Thyroid gland (tissue), 4 donors: Measurements from ENCODE around the gene PTPRN2. TPM values are rescaled to one million over a fixed set of nuclear protein-coding genes. Genes with fewer than 3 reads are reported as not detected.

Experiments
- DNase-seq, 2 donors: peaks; one replicate each; pipeline ENCODE4 v3.0.0-alpha.2; 2019
- H3K27ac ChIP-seq, 3 donors: fragments of 200-600 bp; sonication (generic); 1 replicate in 2 of 3; 2 replicates in 1 of 3; pipeline ENCODE4 v1.5.1; 2016 to 2019; ENCODE audit warnings: mild to moderate bottlenecking in 1 of 3, moderate library complexity in 1 of 3
- H3K27me3 ChIP-seq: fragments of 200-600 bp; sonication (generic); one replicate; pipeline ENCODE4 v1.5.1; 2019
- H3K36me3 ChIP-seq, 2 donors: fragments of 200-600 bp; sonication (generic); one replicate each; pipeline ENCODE4 v1.5.1; 2016 to 2019
- H3K4me1 ChIP-seq, 2 donors: fragments of 200-600 bp; sonication (generic); one replicate each; pipeline ENCODE4 v1.5.1; 2017 to 2019
- H3K4me3 ChIP-seq, 3 donors: fragments of 200-600 bp; sonication (generic); replicated peaks in 1 of 3; 1 replicate in 2 of 3; 2 replicates in 1 of 3; pipeline ENCODE4 v1.5.1; 2016; ENCODE audit warnings: mild to moderate bottlenecking in 1 of 3
- H3K9me3 ChIP-seq: fragments of 200-600 bp; sonication (generic); one replicate; pipeline ENCODE4 v1.5.1; 2017
- POLR2A ChIP-seq, 2 donors: fragments of 450-650 bp; IDR thresholded peaks; one replicate each; pipeline ENCODE4 v1.6.1; 2017; ENCODE audit warnings: antibody characterized with exemption in 2 of 2, mild to moderate bottlenecking in 2 of 2, moderate library complexity in 1 of 2
- WGBS, 2 donors: methylation state at CpG; one replicate each; pipeline ENCODE4 v1.1.5; 2017; 5-methylcytosine and 5-hydroxymethylcytosine counted together
- intact Hi-C: fragments of 100-400 bp; cut with DNase I; formaldehyde crosslinking; loops from one replicate; pipeline ENCODE4 v1.15.1; 2023
- total RNA-seq, 4 donors: library from RNA; depleted of rRNA; stranded (reverse); fragments of >200 nt; gene quantifications; one replicate each; pipeline ENCODE4 v1.2.3, GENCODE V29; 2016
- TF ChIP-seq, protein P1 (sequence below), 6 experiments: fragments of 200-600 bp in 3 of 6; fragments of 450-650 bp in 3 of 6; sonication (generic) in 3 of 6; IDR thresholded peaks; one replicate each; pipeline ENCODE4 v1.5.1; 2016 to 2019; ENCODE audit warnings: antibody characterized with exemption in 6 of 6, mild to moderate bottlenecking in 2 of 6, inconsistent platforms in 1 of 6, moderate library complexity in 1 of 6

Gene PTPRN2
- total RNA-seq, 4 donors from 2014 or later = 4.2 to 9.9 (median 7.7) TPM

DNA sequence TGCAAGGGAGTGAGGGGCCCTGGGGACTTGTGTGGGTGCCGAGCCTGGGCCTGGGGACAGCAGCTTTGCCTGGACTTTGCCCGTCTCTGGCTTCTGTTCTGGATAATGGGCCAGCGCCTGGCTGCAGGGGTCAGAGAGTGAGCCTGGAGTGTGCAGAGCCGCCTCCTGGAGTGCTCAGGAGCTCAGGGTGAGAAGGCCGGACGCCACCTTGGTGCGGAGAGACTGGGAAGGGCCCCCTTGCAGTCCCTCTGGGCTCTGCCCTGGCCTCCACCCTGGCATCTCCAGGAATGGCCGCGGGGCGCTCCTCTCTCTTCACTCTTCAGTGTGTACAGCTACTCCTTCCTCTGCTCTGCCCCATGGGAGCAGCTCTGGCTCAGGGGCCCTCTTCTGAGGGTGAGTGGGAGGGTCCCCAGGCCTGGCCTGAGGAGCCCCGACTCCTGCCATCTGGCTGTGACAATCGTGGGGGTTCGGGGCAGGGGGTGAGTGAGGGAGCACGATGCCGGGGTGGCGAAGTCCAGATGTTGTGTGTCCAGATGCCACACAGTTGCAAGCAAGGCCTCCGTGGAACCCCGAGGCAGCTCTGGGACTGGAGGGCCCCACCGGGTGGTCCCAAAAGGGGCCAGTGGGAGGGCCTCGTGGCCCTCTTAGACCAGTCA, 1063.7 kb downstream of the PTPRN2 start:
- no peaks in the 10 kb centered on the region for H3K36me3 ChIP-seq
- no peak for DNase-seq
- no peaks in the 10 kb centered on the region for H3K9me3 ChIP-seq
- no peaks in the 10 kb centered on the region for H3K27me3 ChIP-seq
- no peaks in the 10 kb centered on the region for H3K4me1 ChIP-seq
- H3K27ac ChIP-seq = no peak overlapping the region
- TF ChIP-seq POLR2A (IDR thresholded peaks at IDR 0.05) = no peak
- TF ChIP-seq, protein P1, sequence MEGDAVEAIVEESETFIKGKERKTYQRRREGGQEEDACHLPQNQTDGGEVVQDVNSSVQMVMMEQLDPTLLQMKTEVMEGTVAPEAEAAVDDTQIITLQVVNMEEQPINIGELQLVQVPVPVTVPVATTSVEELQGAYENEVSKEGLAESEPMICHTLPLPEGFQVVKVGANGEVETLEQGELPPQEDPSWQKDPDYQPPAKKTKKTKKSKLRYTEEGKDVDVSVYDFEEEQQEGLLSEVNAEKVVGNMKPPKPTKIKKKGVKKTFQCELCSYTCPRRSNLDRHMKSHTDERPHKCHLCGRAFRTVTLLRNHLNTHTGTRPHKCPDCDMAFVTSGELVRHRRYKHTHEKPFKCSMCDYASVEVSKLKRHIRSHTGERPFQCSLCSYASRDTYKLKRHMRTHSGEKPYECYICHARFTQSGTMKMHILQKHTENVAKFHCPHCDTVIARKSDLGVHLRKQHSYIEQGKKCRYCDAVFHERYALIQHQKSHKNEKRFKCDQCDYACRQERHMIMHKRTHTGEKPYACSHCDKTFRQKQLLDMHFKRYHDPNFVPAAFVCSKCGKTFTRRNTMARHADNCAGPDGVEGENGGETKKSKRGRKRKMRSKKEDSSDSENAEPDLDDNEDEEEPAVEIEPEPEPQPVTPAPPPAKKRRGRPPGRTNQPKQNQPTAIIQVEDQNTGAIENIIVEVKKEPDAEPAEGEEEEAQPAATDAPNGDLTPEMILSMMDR (IDR thresholded peaks at IDR 0.05) = no peak
- intact Hi-C loops = no loop called here
- WGBS, 2 donors = 78 to 90% methylated on average over 6 to 11 of the region's 20 CpGs
- no peak overlapping the region for H3K4me3 ChIP-seq

DNA sequence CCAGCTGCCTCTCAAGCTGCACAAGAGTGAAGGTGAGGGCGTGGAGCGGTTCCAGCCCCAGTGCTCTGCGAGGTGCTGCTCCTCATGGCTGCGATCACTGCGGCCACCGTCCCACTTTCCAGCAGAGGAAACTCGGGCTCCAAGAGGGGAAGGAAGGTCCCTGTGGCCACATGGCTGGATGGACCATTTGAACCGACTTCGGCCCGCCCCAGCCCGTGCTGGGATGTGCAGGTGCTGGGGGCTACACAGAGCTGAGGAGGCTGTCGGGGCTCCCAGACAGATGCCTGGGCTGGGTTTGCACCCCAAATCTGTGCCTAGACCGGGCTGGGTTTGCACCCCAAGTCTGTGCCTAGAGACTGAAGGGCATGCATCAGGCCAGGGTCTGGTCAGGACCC, 1064.3 kb downstream of the PTPRN2 start:
- no peak overlapping the region for H3K4me3 ChIP-seq
- 54 to 60% methylated on average over 11 of the region's 13 CpGs for WGBS, 2 donors

DNA sequence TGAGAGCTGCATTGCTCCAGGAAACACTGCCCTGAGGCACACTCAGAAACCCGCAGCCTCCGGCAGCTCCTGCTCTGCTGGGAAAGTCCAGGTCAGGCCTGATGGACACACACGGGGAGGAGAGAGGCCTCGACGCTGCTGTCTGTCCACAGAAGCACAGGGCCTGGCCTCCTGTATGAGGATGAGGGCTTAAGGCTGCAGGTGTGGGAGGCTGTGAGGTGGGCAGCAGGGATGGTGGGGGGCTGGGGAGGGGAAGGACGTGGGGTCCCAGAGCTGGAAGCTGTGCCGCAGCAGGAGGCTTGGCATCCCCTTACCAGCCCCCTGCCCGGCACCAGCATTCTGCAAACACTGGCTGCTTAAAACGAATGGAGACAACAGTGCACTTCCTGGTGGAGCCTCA, 1064.7 kb downstream of the PTPRN2 start:
- H3K36me3 ChIP-seq = no peaks in the 10 kb centered on the region
- no peaks in the 10 kb centered on the region for H3K27me3 ChIP-seq
- DNase-seq = no peak
- H3K4me1 ChIP-seq = no peaks in the 10 kb centered on the region
- intact Hi-C loops = no loop called here
- H3K27ac ChIP-seq = no peak overlapping the region
- WGBS, 2 donors = 27 to 43% methylated on average over 6 to 9 of the region's 9 CpGs
- H3K4me3 ChIP-seq = no peak overlapping the region
- TF ChIP-seq, protein P1 (IDR thresholded peaks at IDR 0.05) = no peak
- no peak for TF ChIP-seq POLR2A (IDR thresholded peaks at IDR 0.05)
- no peaks in the 10 kb centered on the region for H3K9me3 ChIP-seq

More for the DNA sequence above, 1064.3 kb downstream of the PTPRN2 start:
- H3K4me1 ChIP-seq = no peaks in the 10 kb centered on the region
- intact Hi-C loops = no loop called here
- H3K36me3 ChIP-seq = no peaks in the 10 kb centered on the region
- H3K27ac ChIP-seq = no peak overlapping the region
- H3K27me3 ChIP-seq = no peaks in the 10 kb centered on the region
- no peak for DNase-seq
- TF ChIP-seq, protein P1 (IDR thresholded peaks at IDR 0.05) = no peak
- TF ChIP-seq POLR2A (IDR thresholded peaks at IDR 0.05) = no peak
- H3K9me3 ChIP-seq = no peaks in the 10 kb centered on the region

DNA sequence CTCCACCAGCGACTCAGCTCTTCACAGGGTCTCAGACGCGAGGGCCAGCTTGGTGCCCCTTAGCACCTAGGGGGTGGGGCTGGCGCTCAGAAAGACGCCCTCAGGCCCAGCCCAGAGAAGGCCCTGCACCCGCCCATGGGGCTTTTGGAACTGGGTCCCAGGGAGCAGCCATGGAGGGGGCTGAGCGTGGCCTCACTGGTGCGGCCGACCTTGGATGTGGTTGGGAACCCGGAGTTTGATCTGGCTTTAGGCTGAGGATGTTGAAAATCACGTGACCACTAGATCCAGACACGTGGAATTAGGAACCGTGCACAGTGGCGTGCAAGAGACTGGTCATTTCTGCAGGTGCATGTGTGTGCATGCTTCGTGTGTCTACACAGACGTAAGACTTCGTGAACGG, 1065.4 kb downstream of the PTPRN2 start:
- no peak for DNase-seq
- Histone ChIP-seq H3K9me3 (no peaks in the 10 kb centered on the region), H3K4me3 (no peak overlapping the region), H3K36me3 (no peaks in the 10 kb centered on the region), H3K4me1 (no peaks in the 10 kb centered on the region), H3K27ac (no peak overlapping the region), H3K27me3 (no peaks in the 10 kb centered on the region)
- WGBS, 2 donors = 88 to 92% methylated on average over 15 to 16 of the region's 18 CpGs
- TF ChIP-seq, protein P1 (IDR thresholded peaks at IDR 0.05) = no peak
- TF ChIP-seq POLR2A (IDR thresholded peaks at IDR 0.05) = no peak
- intact Hi-C loops = no loop called here

DNA sequence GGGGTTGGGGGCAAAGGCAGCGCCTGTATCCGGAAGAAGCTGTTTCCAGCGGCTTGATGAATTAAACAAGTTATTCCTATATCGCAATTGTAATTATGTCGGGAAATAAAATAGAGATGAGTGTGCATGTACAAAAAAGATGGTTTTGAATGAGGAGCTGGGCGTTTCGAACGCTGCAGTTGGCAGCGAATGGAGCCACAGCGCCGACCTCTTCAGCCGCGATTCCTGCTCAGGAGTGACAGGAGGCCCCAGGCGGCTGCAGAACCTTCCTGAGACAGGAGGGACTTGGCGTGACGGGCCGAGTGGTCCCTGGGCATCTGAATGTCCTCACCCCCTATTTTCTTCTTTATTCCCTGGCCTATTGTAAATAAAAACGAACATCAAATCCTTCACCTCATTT, 1065.9 kb downstream of the PTPRN2 start:
- H3K9me3 ChIP-seq = no peaks in the 10 kb centered on the region
- H3K27me3 ChIP-seq = no peaks in the 10 kb centered on the region
- TF ChIP-seq POLR2A (IDR thresholded peaks at IDR 0.05) = no peak
- TF ChIP-seq, protein P1 (IDR thresholded peaks at IDR 0.05) = no peak
- 86 to 90% methylated on average over 18 of the region's 18 CpGs for WGBS, 2 donors
- no peak overlapping the region for H3K4me3 ChIP-seq
- no peaks in the 10 kb centered on the region for H3K4me1 ChIP-seq
- no peaks in the 10 kb centered on the region for H3K36me3 ChIP-seq
- intact Hi-C loops = no loop called here
- H3K27ac ChIP-seq = no peak overlapping the region
- DNase-seq = no peak
